Peyer's patch (tissue), 4 donors: ENCODE measurements around the gene AP1B1. TPM values are rescaled to one million over a fixed set of nuclear protein-coding genes. Genes with fewer than 3 reads are reported as not detected.

Experiments
- DNase-seq, 3 donors: peaks; one replicate each; pipeline ENCODE4 v3.0.0-alpha.2; 2017 to 2019
- H3K27ac ChIP-seq, 4 donors: fragments of 200-600 bp; sonication (generic); one replicate each; pipeline ENCODE4 v1.5.1; 2016 to 2019
- H3K27me3 ChIP-seq, 2 donors: fragments of 200-600 bp; sonication (generic); one replicate each; pipeline ENCODE4 v1.5.1; 2019
- H3K36me3 ChIP-seq, 3 donors: fragments of 200-600 bp; sonication (generic); one replicate each; pipeline ENCODE4 v1.5.1; 2016 to 2019
- H3K4me1 ChIP-seq, 4 donors: fragments of 200-600 bp; sonication (generic); one replicate each; pipeline ENCODE4 v1.5.1; 2016 to 2019
- H3K4me3 ChIP-seq, 4 donors: fragments of 200-600 bp; sonication (generic); 1 replicate in 3 of 4; 2 replicates in 1 of 4; pipeline ENCODE4 v1.5.1; 2016 to 2019; ENCODE audit warnings: mild to moderate bottlenecking in 1 of 4
- H3K9me3 ChIP-seq, 4 donors: fragments of 200-600 bp; sonication (generic); one replicate each; pipeline ENCODE4 v1.5.1; 2016 to 2019; ENCODE audit warnings: mild to moderate bottlenecking in 1 of 4
- POLR2A ChIP-seq, 2 donors: fragments of 450-650 bp; IDR thresholded peaks; one replicate each; pipeline ENCODE4 v1.5.1; 2017; ENCODE audit warnings: antibody characterized with exemption in 2 of 2, mild to moderate bottlenecking in 2 of 2, moderate library complexity in 2 of 2
- total RNA-seq, 4 donors: library from RNA; depleted of rRNA; stranded (reverse); fragments of >200 nt; gene quantifications; one replicate each; pipeline ENCODE4 v1.1.0, GENCODE V29; 2016
- TF ChIP-seq, protein P1 (sequence below), 6 experiments: fragments of 450-650 bp in 4 of 6; fragments of 200-600 bp in 2 of 6; sonication (generic) in 1 of 6; IDR thresholded peaks; one replicate each; pipeline ENCODE4 v1.5.1; 2017 to 2019; ENCODE audit warnings: antibody characterized with exemption in 6 of 6, mild to moderate bottlenecking in 3 of 6, moderate library complexity in 1 of 6

Gene AP1B1
- total RNA-seq, 4 donors from 2014 or later = 109 to 135 (median 124) TPM

GRCh38 chr22:29337631-29338284, 50.6 kb downstream of the AP1B1 start:
- no peak overlapping the region for H3K27ac ChIP-seq
- H3K36me3 ChIP-seq = peaks cover 0 to 93% (median 0%) of the 10 kb centered on the region in 3 donors
- H3K9me3 ChIP-seq = no peaks in the 10 kb centered on the region
- H3K4me3 ChIP-seq = no peak overlapping the region
- no peak for DNase-seq
- no peaks in the 10 kb centered on the region for H3K4me1 ChIP-seq
- TF ChIP-seq, protein P1, sequence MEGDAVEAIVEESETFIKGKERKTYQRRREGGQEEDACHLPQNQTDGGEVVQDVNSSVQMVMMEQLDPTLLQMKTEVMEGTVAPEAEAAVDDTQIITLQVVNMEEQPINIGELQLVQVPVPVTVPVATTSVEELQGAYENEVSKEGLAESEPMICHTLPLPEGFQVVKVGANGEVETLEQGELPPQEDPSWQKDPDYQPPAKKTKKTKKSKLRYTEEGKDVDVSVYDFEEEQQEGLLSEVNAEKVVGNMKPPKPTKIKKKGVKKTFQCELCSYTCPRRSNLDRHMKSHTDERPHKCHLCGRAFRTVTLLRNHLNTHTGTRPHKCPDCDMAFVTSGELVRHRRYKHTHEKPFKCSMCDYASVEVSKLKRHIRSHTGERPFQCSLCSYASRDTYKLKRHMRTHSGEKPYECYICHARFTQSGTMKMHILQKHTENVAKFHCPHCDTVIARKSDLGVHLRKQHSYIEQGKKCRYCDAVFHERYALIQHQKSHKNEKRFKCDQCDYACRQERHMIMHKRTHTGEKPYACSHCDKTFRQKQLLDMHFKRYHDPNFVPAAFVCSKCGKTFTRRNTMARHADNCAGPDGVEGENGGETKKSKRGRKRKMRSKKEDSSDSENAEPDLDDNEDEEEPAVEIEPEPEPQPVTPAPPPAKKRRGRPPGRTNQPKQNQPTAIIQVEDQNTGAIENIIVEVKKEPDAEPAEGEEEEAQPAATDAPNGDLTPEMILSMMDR (IDR thresholded peaks at IDR 0.05) = no peak
- TF ChIP-seq POLR2A (IDR thresholded peaks at IDR 0.05) = no peak
- H3K27me3 ChIP-seq = no peaks in the 10 kb centered on the region

DNA sequence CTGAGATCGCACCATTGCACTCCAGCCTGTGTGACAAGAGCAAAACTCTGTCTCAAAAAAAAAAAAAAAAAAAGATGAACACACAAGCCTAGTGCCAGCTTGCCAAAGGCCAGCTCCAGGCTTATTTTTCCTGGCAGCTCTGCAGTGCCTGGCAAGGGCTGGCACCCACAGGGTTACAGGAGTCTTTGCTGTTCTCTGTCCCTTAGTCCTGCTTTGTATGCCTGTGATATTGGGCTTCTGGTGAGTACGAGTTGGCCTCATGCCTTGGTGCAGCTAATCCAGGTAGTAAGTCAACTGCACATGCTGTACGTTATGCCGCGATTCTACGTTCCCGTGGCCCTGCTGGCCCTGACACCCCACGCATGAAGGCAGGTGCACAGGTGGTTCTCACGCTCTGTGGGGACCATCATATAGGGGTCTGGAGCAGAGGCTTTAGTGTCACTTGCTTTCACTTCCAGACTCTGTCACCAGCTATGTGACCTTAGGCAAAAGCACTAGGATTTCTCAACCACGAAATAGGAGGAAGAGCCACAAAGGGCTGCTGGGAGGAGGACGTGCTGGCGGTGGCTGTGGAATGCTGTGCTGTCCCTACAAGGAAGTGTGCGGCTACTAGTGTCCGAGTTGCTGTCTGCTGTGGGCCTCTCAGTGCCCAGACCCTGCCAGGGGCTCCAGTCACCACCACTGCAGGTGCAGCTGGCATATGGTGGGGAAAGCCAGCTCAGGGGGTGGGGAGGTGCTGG, 51.4 kb downstream of the AP1B1 start:
- DNase-seq = no peak
- H3K9me3 ChIP-seq = no peaks in the 10 kb centered on the region
- TF ChIP-seq, protein P1 (IDR thresholded peaks at IDR 0.05) = no peak
- no peak for TF ChIP-seq POLR2A (IDR thresholded peaks at IDR 0.05)
- H3K4me1 ChIP-seq = no peaks in the 10 kb centered on the region
- peaks cover 0 to 93% (median 0%) of the 10 kb centered on the region in 3 donors for H3K36me3 ChIP-seq
- no peak overlapping the region for H3K27ac ChIP-seq
- H3K4me3 ChIP-seq = no peak overlapping the region
- H3K27me3 ChIP-seq = no peaks in the 10 kb centered on the region

DNA sequence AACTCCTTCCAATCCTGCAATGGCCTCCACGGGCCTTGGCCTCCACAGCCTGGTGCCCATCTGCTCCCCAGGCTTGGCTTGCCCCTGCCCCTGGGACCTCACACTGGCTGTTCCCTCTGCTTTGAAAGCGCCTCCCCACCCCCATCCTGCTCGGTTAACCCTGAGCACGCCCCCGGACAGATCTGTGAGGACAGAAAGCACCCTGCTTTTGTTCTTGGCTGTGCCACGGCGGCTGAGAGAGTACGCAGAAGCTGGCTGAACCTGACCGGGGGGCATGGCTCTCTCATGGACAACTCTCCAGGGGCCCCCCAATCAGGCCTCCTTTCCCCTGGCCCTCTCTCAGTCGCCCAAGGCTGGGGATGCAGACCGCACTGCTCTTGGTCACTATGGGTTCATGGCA, 52.7 kb downstream of the AP1B1 start:
- H3K36me3 ChIP-seq = peaks cover 0 to 93% (median 0%) of the 10 kb centered on the region in 3 donors
- H3K27ac ChIP-seq = no peak overlapping the region
- no peak for DNase-seq

DNA sequence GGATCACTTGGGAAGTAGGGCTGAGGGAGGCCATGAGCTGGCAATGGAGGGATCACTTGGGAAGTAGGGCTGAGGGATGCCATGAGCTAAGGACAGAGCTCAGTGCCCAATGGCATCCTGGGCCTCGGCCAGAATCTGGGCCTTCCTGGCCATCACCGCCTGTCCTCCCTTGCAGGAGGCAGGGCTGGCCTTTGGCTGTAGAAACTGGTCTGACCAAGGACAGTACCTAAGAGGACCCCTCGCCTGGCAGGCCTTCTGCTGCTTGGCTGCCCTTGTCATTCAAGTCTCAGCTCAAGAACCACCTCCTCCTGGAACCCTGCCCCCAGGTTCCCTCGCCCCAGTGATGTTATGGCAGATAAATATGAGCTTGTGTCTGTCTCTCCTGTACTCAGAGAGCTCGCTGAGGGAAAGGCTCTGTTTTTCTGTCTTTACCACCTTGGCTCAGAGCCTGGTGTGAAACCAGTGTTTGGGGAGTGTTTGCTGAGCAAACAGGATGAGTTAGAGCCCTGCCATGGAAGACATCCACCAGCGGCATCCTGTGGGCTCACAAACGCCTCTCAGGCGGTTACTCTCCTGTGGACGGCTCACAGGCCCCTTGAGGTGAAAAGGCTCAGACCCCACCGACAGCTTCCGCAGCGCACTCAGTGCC, 53.5 kb downstream of the AP1B1 start:
- no peaks in the 10 kb centered on the region for H3K4me1 ChIP-seq
- H3K9me3 ChIP-seq = no peaks in the 10 kb centered on the region
- H3K36me3 ChIP-seq = peaks cover 0 to 93% (median 0%) of the 10 kb centered on the region in 3 donors
- no peaks in the 10 kb centered on the region for H3K27me3 ChIP-seq
- H3K27ac ChIP-seq = no peak overlapping the region
- no peak for DNase-seq
- TF ChIP-seq, protein P1 (IDR thresholded peaks at IDR 0.05) = no peak
- no peak for TF ChIP-seq POLR2A (IDR thresholded peaks at IDR 0.05)
- no peak overlapping the region for H3K4me3 ChIP-seq

More for the DNA sequence above, 52.7 kb downstream of the AP1B1 start:
- Histone ChIP-seq H3K4me1 (no peaks in the 10 kb centered on the region), H3K27me3 (no peaks in the 10 kb centered on the region), H3K4me3 (no peak overlapping the region), H3K9me3 (no peaks in the 10 kb centered on the region)
- TF ChIP-seq, protein P1 (IDR thresholded peaks at IDR 0.05) = no peak
- TF ChIP-seq POLR2A (IDR thresholded peaks at IDR 0.05) = no peak

- no peaks in the 10 kb centered on the region for H3K9me3 ChIP-seq
- no peak overlapping the region for H3K4me3 ChIP-seq
- no peak overlapping the region for H3K27ac ChIP-seq
- H3K4me1 ChIP-seq = no peaks in the 10 kb centered on the region
- H3K36me3 ChIP-seq = peaks cover 0 to 93% (median 0%) of the 10 kb centered on the region in 3 donors
- H3K27me3 ChIP-seq = no peaks in the 10 kb centered on the region
- TF ChIP-seq, protein P1 (IDR thresholded peaks at IDR 0.05) = no peak
- no peak for TF ChIP-seq POLR2A (IDR thresholded peaks at IDR 0.05)
- DNase-seq = no peak
Measured at GRCh38 chr22:29334148-29334547, 54.2 kb downstream of the AP1B1 start.
